ENCODE measurements around the gene SMCO2.

The SMCO2 gene

GRCh38 chr12:27499377-27499776, 52.8 kb downstream of the SMCO2 start:
- no peak for DNase-seq (ENCODE audit: low read depth)

GRCh38 chr12:27500546-27500945, 54.0 kb downstream of the SMCO2 start:
- DNase-seq (ENCODE audit: low read depth): no peak

GRCh38 chr12:27502021-27502435, 55.5 kb downstream of the SMCO2 start:
- DNase-seq (ENCODE audit: low read depth): no peak

DNA sequence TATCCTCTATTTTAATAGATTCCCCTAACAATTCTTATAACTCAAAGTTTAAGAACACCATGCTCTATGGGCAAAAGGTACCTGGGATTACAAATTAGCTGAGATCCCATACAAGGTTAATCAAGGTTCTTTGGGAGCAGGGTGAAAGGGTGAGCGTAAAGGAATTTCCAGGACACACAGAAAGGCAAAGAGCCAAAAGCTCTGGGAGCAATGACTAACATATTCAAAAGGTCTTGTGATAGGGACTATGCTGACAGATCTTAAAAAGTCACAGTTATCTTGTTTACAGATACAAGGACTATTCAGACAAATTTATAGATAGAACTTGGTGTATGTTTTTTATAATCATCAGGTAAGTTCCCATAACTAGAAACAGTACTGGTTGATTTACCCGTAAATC, 58.0 kb downstream of the SMCO2 start:
- DNase-seq (ENCODE audit: low read depth): no peak

- no peak for DNase-seq (ENCODE audit: low read depth)
Observed at GRCh38 chr12:27505109-27505508, 58.6 kb downstream of the SMCO2 start.

- no peak for DNase-seq (ENCODE audit: low read depth)
Observed at GRCh38 chr12:27505761-27506160, 59.2 kb downstream of the SMCO2 start.

- no peak for DNase-seq (ENCODE audit: low read depth)
Observed at GRCh38 chr12:27506645-27507189, 60.2 kb downstream of the SMCO2 start.

DNA sequence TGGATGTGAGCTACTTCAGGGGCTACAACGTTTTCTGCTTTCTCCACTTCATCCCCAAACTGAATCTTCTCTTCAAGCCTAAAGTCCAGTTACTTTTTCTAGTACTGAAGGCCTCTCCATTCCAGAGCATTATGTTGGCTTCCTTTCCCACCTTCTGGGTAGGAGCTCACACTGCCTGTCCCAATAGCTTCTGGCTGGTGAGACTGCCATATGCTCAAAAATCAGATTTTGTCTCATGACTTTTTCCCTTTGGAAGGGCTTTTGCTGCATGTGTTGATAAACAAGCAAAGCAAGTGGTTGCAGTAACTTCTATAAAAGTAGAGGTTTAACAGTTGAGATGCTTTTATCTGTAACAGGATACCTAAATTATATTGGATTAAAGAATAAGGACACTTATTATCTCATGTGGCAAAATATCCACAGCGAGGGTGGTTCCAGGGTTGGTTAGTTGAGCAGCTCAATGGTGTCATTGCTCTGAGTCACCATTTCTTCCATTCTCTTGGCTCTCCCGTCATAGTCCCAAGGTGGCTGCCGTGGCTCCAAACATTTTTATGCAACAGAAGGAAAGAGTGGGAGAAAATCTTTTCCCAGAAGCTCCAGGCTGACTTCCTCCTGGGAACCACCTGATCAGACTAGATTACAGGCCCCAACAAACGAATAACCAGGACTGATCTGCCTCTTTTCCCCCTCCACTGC, 62.3 kb downstream of the SMCO2 start:
- DNase-seq (ENCODE audit: low read depth): no peak

DNA sequence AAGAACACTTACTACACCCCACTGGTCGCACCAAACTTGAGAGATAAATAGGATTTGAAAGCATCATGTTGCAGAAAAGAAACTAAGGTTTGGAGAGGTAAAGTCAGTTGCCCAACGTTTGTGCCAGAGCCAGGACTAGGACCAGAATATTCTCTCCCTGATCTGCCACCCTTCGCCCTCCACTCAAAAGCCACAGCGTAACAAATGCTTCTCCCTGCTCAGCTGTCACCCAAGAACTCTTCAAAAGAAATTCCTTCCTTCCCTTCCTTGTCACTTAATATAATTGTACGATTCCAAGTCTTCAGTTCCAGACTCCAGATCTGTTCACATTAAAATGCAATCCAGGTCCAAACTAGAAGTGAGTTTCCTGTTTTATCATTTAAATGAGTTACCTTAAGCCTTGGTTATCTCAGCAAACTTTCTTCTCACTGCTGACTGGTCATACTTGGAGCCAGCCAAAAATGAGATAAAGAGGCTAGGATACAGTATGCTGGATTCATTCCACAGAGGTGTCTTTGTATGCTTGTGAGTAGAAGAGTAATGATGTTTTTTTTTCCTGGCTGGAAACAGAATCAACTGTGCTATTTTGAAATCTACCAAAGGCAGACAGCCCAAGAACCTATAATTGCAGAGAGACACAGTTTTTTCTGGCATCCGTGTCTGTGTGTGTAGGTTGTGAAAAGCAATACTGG, 64.6 kb downstream of the SMCO2 start:
- DNase-seq (ENCODE audit: low read depth): no peak

DNA sequence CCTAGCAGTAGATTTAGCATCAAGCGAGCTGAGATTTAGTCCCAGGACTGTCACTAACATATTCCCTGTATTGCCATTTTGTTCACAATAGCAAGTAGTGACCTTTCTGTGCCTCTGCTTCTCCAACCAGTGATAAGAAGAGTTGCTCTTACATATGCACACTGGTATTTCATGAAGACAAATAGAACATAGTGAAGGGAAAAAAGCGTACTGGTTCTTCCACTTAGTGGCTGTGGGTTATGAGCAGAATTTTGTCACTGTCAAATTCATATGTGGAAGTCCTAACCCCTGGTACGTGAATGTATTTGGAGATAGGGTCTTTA, 65.1 kb downstream of the SMCO2 start:
- no peak for DNase-seq (ENCODE audit: low read depth)

GRCh38 chr12:27513155-27513824, 66.8 kb downstream of the SMCO2 start:
- no peak for DNase-seq (ENCODE audit: low read depth)

DNA sequence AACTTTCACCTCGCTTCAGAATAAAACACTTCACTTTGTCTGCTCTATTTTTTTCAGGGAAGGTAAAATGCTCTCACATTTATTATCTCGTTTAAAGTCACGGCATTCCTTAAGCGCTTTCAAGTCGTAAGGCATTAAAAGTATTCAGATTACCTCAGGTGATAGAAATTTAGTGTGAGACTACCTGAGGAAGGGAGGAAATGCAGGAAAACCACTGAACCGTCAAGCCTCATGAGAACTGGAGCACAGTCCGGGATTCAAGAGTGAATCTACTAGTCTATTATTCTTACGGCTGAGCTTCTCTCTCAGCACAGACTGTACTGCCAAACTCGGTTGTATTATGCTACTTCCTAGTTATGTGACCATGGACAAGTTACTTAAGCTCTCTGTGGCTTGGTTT, 69.1 kb downstream of the SMCO2 start:
- DNase-seq (ENCODE audit: low read depth): no peak

GRCh38 chr12:27516625-27517024, 70.1 kb downstream of the SMCO2 start:
- DNase-seq (ENCODE audit: low read depth): no peak

- no peak for DNase-seq (ENCODE audit: low read depth)
Observed at GRCh38 chr12:27517546-27517945, 71.0 kb downstream of the SMCO2 start.

DNA sequence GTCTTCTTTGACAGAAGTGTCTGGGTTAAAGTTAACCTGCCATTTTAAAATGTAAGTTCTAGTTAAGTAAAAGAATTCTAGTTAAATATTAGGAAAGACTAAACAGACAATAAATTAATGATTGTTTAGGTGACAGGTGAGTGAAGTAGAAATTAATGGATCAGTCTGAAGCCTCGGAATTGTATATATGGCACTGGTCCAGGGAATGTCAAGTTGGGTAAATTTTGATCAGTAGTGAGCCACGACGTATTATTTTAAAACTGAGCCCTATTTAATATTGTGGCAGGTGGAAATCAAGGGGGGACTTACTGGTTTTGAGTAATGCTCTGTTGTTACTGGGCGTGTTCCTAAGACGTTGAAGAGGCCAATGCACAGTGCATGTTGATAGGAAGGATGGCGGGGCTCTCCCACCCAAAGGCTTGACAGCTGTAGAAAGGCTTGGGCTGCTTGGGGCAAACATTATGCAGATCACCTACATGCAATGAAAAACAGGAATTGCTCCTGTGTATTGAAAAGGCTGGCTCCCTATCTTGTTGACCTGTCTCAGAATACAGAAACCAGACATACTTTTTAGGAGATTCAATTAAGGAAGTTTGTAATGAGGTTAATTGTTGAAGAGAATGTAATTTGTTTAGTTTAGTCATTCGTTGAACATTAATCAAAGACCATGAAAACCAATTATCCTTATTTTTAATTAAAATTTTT, 71.6 kb downstream of the SMCO2 start:
- no peak for DNase-seq (ENCODE audit: low read depth)

- no peak for DNase-seq (ENCODE audit: low read depth)
Observed at GRCh38 chr12:27521066-27521465, 74.5 kb downstream of the SMCO2 start.

GRCh38 chr12:27521981-27522380, 75.4 kb downstream of the SMCO2 start:
- no peak for DNase-seq (ENCODE audit: low read depth)

GRCh38 chr12:27523305-27523641, 76.7 kb downstream of the SMCO2 start:
- DNase-seq (ENCODE audit: low read depth): no peak

DNA sequence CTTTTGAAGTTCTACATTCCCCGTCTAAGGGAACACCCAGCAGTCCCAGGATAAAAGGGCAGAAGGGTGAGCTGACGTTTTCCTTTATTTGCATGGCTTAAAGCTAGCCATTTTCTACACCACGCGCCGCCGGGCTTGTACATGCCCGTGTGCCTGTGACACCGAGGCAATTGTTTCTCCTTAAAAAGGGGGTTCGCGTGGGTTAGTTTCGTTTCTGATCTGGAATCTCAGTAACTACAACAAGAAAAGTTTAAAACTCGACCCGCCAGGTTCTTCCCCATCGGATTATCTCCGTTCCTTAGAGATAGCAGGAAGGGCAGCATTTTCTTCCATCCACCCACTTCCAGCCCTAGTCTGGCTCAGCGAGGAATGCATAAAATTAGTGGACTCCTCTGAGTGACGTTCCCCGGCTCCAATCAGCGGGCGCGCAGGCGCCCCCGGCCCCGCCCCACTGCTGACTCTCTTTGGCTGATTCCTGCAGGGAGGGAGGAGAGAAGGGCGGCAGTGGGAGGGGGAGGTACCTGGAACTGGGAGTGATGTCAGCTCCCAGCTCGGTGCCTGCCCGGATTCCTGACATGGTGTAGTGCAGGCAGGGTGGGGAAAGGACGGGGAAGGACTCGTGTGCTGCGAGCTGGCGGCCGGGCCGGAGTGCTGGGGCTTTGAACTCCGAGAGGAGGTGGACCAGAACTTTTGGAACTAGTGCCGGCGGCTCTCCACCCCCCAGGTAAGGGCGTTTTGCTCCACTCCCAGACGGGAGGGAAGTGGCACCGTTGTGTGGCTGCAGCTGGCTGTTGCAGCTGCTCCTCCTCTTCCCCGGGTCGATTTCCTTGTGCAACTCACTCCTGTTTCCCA, 77.3 kb downstream of the SMCO2 start, which contains the start of gene PPFIBP1:
TSS of gene PPFIBP1 (plus strand) at position 565 of the 852 bp plus-strand sequence. CDS start 109,191 bp downstream, outside the sequence.
- DNase-seq (ENCODE audit: low read depth): peak; percentile 96

GRCh38 chr12:27524494-27524835, 77.9 kb downstream of the SMCO2 start:
- no peak for DNase-seq (ENCODE audit: low read depth)

Data from T follicular helper cell (primary cell).